Activated CD4-positive, alpha-beta T cell treated with anti-CD3 and anti-CD28 coated beads, Interleukin-2, amount 50 U/mL, for 16 hours (primary cell): ENCODE data around the gene FUOM.
"Not testable (repeated sequence)": the region's sequence is repeated elsewhere in the genome, so short reads cannot be mapped to it uniquely, and the experiment has no call there.

Experiments used
- DNase-seq: peaks from one replicate; pipeline ENCODE4 v3.0.0-alpha.2; 2020

Gene FUOM

GRCh38 chr10:133388236-133388972 lies 30.6 kb upstream of the FUOM start:
- no peak for DNase-seq

- not testable (repeated sequence) for DNase-seq
Measured at GRCh38 chr10:133386951-133387350, 29.1 kb upstream of the FUOM start.

GRCh38 chr10:133385214-133385613 lies 27.4 kb upstream of the FUOM start:
- DNase-seq = no peak

GRCh38 chr10:133384071-133384470 lies 26.3 kb upstream of the FUOM start:
- no peak for DNase-seq

- DNase-seq = no peak
Measured at GRCh38 chr10:133383551-133383950, 25.7 kb upstream of the FUOM start.

- DNase-seq = no peak
Measured at GRCh38 chr10:133381036-133381435, 23.2 kb upstream of the FUOM start.

DNA sequence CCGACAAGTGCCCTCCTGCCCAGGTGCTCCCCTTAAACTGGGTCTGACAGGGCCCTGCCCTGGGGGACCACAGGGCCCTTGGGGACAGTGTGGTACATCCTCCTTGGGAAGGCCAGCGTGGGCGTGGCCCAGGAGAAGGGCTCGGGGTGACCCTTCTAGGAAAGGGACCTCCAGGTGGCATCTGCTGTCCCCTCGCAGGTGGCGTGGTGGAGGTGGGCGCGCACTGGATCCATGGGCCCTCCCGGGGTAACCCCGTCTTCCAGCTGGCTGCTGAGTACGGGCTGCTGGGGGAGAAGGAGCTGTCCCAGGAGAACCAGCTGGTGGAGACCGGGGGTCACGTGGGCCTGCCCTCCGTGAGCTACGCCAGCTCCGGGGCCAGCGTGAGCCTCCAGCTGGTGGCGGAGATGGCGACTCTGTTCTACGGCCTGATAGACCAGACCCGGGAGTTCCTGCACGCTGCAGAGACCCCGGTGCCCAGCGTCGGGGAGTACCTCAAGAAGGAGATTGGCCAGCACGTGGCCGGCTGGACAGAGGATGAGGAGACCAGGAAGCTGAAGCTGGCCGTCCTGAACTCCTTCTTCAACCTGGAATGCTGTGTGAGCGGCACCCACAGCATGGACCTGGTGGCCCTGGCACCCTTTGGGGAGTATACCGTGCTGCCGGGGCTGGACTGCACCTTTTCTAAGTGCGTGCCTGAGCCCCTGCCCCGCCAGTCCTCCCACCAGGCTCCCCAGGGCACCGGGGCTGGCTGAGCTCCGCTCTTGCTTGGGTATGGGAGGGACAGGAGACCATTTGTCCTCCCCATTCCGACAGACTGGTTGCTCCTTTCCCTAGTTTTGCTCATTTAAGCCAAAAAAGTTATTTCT lies 22.2 kb upstream of the FUOM start:
- DNase-seq = no peak

DNA sequence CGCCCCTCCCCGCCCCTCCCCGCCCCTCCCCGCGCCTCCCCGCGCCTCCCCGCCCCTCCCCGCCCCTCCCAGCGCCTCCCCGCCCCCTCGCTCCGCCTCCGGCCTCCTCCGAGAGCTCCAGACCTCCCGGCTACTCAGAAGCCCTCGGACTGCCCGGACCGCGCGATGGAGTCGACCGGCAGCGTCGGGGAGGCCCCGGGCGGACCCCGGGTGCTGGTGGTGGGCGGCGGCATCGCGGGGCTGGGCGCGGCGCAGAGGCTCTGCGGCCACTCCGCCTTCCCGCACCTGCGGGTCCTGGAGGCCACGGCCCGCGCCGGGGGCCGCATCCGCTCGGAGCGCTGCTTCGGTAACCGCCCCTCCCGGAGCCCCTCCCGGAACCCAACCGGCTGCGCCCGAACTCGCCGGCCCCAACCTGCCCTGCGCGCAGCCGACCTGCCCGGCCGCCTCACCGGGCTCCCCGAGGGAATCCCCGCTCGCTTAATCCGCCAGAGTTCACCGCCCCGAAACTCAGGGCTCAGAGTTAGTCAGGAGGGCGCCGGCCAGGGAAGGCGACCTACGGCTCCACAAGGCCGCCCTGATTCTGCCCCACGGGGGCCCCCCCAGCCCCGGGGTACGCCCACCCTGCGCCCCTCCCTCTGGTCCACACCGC lies 21.5 kb upstream of the FUOM start, which contains the start of gene PAOX:
TSS of gene PAOX (plus strand) at position 111 of the 649 bp plus-strand sequence. CDS start at position 166, 55 bp downstream.
- DNase-seq = peak; percentile 29

DNA sequence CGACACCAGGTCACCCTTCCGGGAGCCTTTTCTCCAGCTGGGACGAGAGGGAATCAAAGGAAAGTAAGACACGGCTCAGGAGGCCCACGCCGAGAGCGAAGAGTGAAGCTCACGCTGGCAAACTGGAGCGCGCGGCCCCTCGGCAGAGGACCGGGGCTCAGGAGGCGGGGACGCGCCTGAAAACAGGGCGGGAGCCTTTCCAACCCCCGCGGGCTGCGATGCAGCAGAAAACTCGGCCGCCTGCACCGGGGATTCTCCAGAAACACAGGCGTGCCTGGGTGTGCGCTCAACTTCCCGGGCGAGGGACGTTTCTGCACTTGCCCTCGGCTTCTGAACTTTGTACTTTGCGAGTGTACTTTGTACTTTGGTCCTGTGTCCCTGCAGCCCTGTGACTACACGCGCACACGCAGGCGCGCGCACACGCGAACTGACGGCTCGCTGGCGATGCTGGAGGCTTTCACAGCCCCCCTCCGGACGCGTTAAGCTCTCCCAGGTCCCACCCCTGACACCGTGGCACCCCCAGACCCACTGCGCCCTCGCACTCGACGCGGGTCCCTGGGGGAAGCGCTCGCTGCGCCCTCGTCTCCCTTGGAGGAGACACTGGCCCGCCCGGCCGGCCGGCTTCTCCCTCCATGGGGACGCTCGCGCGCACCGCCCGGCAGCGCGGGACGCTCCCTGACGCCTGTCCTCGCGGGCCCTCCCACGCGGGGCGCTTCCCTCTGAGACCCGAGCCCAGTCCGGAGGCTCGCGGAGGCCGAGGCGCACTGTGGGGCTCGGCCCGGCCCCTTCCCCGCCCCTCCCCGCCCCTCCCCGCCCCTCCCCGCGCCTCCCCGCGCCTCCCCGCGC lies 20.7 kb upstream of the FUOM start:
- DNase-seq = peak; percentile 32

GRCh38 chr10:133377818-133378250 lies 20.0 kb upstream of the FUOM start:
- no peak for DNase-seq

- DNase-seq = no peak
Measured at GRCh38 chr10:133377025-133377817, 19.4 kb upstream of the FUOM start.

DNA sequence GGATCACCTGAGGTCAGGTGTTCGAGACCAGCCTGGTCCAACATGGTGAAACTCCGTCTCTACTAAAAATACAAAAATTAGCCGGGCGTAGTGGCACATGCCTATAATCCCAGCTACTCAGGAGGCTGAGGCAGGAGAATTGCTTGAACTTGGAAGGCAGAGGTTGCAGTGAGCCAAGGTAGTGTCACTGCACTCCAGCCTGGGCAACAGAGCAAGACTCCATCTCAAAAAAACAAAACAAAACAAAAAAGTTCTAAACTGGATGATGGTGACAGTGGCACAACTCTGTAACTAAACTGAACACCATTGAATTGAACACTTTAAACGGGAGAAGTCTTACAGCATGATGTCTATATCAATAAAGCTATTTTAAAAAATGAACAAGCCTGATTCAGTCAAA lies 18.4 kb upstream of the FUOM start:
- DNase-seq = not testable (repeated sequence)

- DNase-seq = no peak
Measured at GRCh38 chr10:133375357-133376115, 17.7 kb upstream of the FUOM start.

- peak; percentile 95 for DNase-seq
Measured at GRCh38 chr10:133373174-133374090, 15.6 kb upstream of the FUOM start, which contains the start of gene ECHS1. Gene ECHS1 (minus strand): TSS chr10:133373354. CDS start chr10:133373333, 21 bp downstream.

DNA sequence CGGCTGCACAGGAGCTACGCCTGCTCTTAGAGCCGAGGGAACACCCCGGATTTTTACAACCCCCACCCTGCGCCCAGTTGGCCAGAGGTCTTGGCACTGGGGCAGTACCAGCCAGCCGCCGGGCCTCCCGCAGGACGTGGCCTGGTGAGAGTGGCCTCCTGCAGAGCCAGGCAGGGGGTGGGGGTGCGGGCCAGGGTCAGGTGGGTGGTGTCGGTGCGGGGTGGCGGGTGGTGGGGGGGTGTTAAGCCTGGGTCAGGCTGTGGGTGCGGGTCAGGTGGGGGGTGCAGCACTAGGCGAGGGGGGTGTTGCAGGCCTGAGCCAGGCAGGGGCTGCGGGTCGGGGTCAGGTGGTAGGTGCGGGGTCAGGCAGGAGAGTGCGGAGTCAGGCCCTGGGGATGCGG lies 14.7 kb upstream of the FUOM start:
- DNase-seq = no peak

GRCh38 chr10:133370030-133370786 lies 12.4 kb upstream of the FUOM start:
- DNase-seq = no peak

GRCh38 chr10:133368153-133368552 lies 10.3 kb upstream of the FUOM start:
- DNase-seq = no peak

- DNase-seq = not testable (repeated sequence)
Measured at GRCh38 chr10:133367461-133367860, 9.6 kb upstream of the FUOM start.

GRCh38 chr10:133366751-133367150 lies 8.9 kb upstream of the FUOM start:
- no peak for DNase-seq
